Endothelial cell of umbilical vein (primary cell): ENCODE data around the gene GPR157. TPM values are rescaled to one million over a fixed set of nuclear protein-coding genes. Genes with fewer than 3 reads are reported as not detected.

Source experiments
- BruUV-seq: library from RNA; stranded (reverse); fragments of 400-500 nt; replicated peaks from 2 replicates; lab custom pipeline; 2021; lab: Mats Ljungman, UMichigan
- CTCF ChIA-PET: fragments of 300-600, 350-600 bp; sonication (Branson Sonifier 250); formaldehyde crosslinking; loops from one replicate; lab custom pipeline; 2021; ENCODE audit warnings: antibody characterized with exemption, inconsistent platforms; lab: Charles Lee
- POLR2A ChIA-PET: fragments of 300-600, 350-600 bp; sonication (Branson Sonifier 250); formaldehyde crosslinking; loops from one replicate; lab custom pipeline; 2021; ENCODE audit warnings: antibody characterized with exemption, inconsistent platforms; lab: Charles Lee
- DNase-seq: peaks from one replicate; pipeline ENCODE4 v3.0.0-alpha.2; 2011; ENCODE audit warnings: low read depth, low spot score
- FAIRE-seq: peaks from 2 replicates; lab custom pipeline; 2011; peaks lifted over from hg19 to GRCh38; lab: Jason Lieb, UNC
- H2AFZ ChIP-seq: 2 replicates; pipeline ENCODE4 v1.6.0; 2012; ENCODE audit warnings: low read depth, low read length, control low read depth, inconsistent platforms
- H3K27ac ChIP-seq: 2 replicates; pipeline ENCODE4 v1.5.1; 2011; ENCODE audit warnings: low read depth, mild to moderate bottlenecking, control low read depth, low read length, moderate library complexity; ENCODE audit not compliant: insufficient read depth
- H3K27me3 ChIP-seq, 2 experiments: 2 replicates each; pipeline versions ENCODE4 v1.6.0 to v1.6.1; 2011; ENCODE audit warnings: low read length in 2 of 2, mixed read lengths in 1 of 2; ENCODE audit not compliant: control insufficient read depth in 2 of 2, insufficient read depth in 2 of 2
- H3K36me3 ChIP-seq, 2 experiments: 2 replicates in 1 of 2; 3 replicates in 1 of 2; pipeline ENCODE4 v1.5.1; 2011; ENCODE audit warnings: low read length in 2 of 2, mild to moderate bottlenecking in 1 of 2, moderate library complexity in 1 of 2; ENCODE audit not compliant: control insufficient read depth in 2 of 2, insufficient read depth in 2 of 2; ENCODE audit errors: extremely low read depth in 1 of 2
- H3K4me1 ChIP-seq: 3 replicates; pipeline ENCODE4 v1.5.1; 2011; ENCODE audit warnings: mild to moderate bottlenecking, low read length; ENCODE audit not compliant: control insufficient read depth, insufficient read depth; ENCODE audit errors: extremely low read depth
- H3K4me2 ChIP-seq: 2 replicates; pipeline ENCODE4 v1.6.1; 2011; ENCODE audit warnings: low read length, control low read depth, mixed read lengths; ENCODE audit not compliant: insufficient read depth
- H3K4me3 ChIP-seq, 3 experiments: fragments of 200-600 bp in 1 of 3; sonication (generic), shearing (Covaris generic) in 1 of 3; replicated peaks in 1 of 3; 2 replicates each; pipeline ENCODE4 v1.5.1; 2011 to 2016; ENCODE audit warnings: control low read depth in 3 of 3, low read length in 3 of 3, mild to moderate bottlenecking in 2 of 3, inconsistent platforms in 1 of 3, low read depth in 1 of 3, moderate library complexity in 1 of 3; ENCODE audit not compliant: insufficient read depth in 1 of 3
- H3K79me2 ChIP-seq: 2 replicates; pipeline ENCODE4 v1.6.0; 2012; ENCODE audit warnings: low read length, inconsistent platforms; ENCODE audit not compliant: control insufficient read depth, insufficient read depth
- H3K9ac ChIP-seq: replicated peaks from 2 replicates; pipeline ENCODE3; 2011; ENCODE audit warnings: low read length, control low read depth; ENCODE audit not compliant: insufficient read depth; ENCODE audit errors: extremely low read depth
- H3K9me1 ChIP-seq: replicated peaks from 3 replicates; pipeline ENCODE4 v1.6.0; 2011; ENCODE audit warnings: mild to moderate bottlenecking, low read length; ENCODE audit not compliant: control insufficient read depth, insufficient read depth; ENCODE audit errors: extremely low read depth
- H3K9me3 ChIP-seq: replicated peaks from 2 replicates; pipeline ENCODE4 v1.5.1; 2012; ENCODE audit warnings: low read length, inconsistent platforms; ENCODE audit not compliant: control insufficient read depth, insufficient read depth
- H4K20me1 ChIP-seq: replicated peaks from 2 replicates; pipeline ENCODE3; 2011; ENCODE audit warnings: mild to moderate bottlenecking, low read length; ENCODE audit not compliant: control insufficient read depth, insufficient read depth; ENCODE audit errors: extremely low read depth
- EZH2 ChIP-seq: IDR thresholded peaks from 2 replicates; pipeline ENCODE4 v1.6.1; 2012; ENCODE audit warnings: borderline replicate concordance, low read depth, mild to moderate bottlenecking, moderate library complexity, low read length, inconsistent platforms; ENCODE audit not compliant: severe bottlenecking
- FOS ChIP-seq: IDR thresholded peaks from 2 replicates; pipeline ENCODE4 v1.6.1; 2011; ENCODE audit warnings: mild to moderate bottlenecking, low read length, moderate library complexity, borderline replicate concordance; ENCODE audit not compliant: insufficient read depth
- GATA2 ChIP-seq: IDR thresholded peaks from 2 replicates; pipeline ENCODE4 v1.7.0; 2011; ENCODE audit warnings: low read depth, mild to moderate bottlenecking, moderate library complexity, mixed read lengths, low read length; ENCODE audit not compliant: insufficient read length, insufficient read depth
- JUN ChIP-seq: IDR thresholded peaks from 2 replicates; pipeline ENCODE4 v1.6.1; 2011; ENCODE audit warnings: borderline replicate concordance, low read depth; ENCODE audit not compliant: insufficient read length, insufficient read depth
- POLR2A ChIP-seq: IDR thresholded peaks from 2 replicates; pipeline ENCODE4 v1.6.1; 2012; ENCODE audit warnings: low read depth, mild to moderate bottlenecking, control low read depth, low read length
- dilution Hi-C: fragments of 300-500 bp; cut with MboI; formaldehyde crosslinking; loops from one replicate; pipeline ENCODE4 v1.15.0; 2019; ENCODE audit warnings: low sequenced_read_pairs; ENCODE audit not compliant: extremely low pct_ligation_motif_present
- intact Hi-C: fragments of 100-400 bp; cut with micrococcal nuclease; formaldehyde crosslinking; loops from one replicate; pipeline ENCODE4 v1.10.0; 2022
- polyA plus RNA-seq, 4 experiments: library from polyadenylated mRNA; depleted of rRNA in 3 of 4; stranded (reverse) in 3 of 4; unstranded in 1 of 4; fragments of >200 nt; gene quantifications; 2 replicates each; pipeline versions ENCODE4 v1.2.1 to v1.2.3, GENCODE V29; 2011 to 2012; ENCODE audit warnings: missing spikeins in 1 of 4
- total RNA-seq: library from RNA; stranded (reverse); gene quantifications from 2 replicates; pipeline ENCODE4 v1.2.3, GENCODE V29; 2021
- TF ChIP-seq, protein P1 (sequence below), 2 donors: IDR thresholded peaks; 1 replicate in 1 of 2; 2 replicates in 1 of 2; pipeline ENCODE4 v1.5.1; 2011; ENCODE audit warnings: low read length in 2 of 2, mild to moderate bottlenecking in 2 of 2, moderate library complexity in 2 of 2, control low read depth in 1 of 2, inconsistent platforms in 1 of 2, low read depth in 1 of 2; ENCODE audit not compliant: insufficient read depth in 1 of 2; ENCODE audit errors: extremely low read depth in 1 of 2

Gene GPR157
- total and polyA plus RNA-seq, 2 donors (not counting 3 experiments of a cell fraction or from before 2014, with no cell fraction given): 1.0 to 6.5 TPM

DNA sequence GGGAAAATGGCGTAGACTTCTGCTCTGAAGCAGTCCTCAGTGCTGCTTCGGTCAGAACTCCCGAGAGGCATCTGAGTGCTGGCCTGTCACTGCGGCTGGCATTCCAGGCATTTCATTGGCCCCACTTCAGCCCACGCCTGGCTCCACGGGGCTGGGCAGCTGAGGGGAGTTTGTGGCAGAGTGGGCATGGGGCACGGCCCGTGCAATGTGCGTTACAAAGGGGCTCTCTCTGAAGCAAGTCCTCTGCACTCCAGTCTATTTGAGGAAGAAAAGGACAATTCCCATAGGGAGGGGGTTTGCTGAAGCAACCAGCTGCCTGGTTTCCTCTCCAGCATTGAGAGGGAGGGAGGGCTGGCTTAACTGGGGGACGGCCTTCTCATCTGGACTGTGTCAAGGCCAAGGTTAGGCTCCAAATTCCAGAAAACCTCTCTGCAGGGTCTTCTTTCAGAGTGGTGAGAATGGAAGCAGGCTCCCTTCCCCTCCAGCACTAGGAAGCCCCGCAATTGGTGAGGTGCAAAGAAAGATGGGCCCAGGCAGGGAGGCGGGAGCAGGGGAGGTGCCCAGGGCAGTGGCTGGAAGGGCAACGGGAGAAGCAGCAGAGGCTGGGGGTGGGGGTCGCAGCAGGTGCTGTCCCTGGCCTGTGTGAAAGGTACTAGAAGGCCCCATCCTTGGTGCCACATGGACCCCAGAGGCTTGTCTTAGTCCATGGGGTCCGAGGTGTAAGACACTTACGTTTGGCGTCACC, 21.1 kb upstream of the GPR157 start:
- H3K27me3 ChIP-seq: no peaks in the 10 kb centered on the region
- POLR2A ChIA-PET: no interaction called here
- H3K27ac ChIP-seq: no peak overlapping the region
- BruUV-seq: no TSS peak
- no peaks in the 10 kb centered on the region for H4K20me1 ChIP-seq
- no peak overlapping the region for H3K9ac ChIP-seq
- peaks cover 5 to 23% of the 10 kb centered on the region in 2 experiments for H3K36me3 ChIP-seq
- no peaks in the 10 kb centered on the region for H3K9me3 ChIP-seq
- peaks cover 9% of the 10 kb centered on the region for H3K4me1 ChIP-seq
- H3K79me2 ChIP-seq: peaks cover 26% of the 10 kb centered on the region
- intact Hi-C loops: no loop called here
- dilution Hi-C loops: no loop called here
- H3K4me2 ChIP-seq: no peak overlapping the region
- no peaks in the 10 kb centered on the region for H3K9me1 ChIP-seq
- H2AFZ ChIP-seq: no peak overlapping the region
- DNase-seq (no peak), FAIRE-seq (no peak)
- no peak for TF ChIP-seq EZH2
- TF ChIP-seq POLR2A: no peak
- no peak for TF ChIP-seq JUN
- TF ChIP-seq, protein P1, sequence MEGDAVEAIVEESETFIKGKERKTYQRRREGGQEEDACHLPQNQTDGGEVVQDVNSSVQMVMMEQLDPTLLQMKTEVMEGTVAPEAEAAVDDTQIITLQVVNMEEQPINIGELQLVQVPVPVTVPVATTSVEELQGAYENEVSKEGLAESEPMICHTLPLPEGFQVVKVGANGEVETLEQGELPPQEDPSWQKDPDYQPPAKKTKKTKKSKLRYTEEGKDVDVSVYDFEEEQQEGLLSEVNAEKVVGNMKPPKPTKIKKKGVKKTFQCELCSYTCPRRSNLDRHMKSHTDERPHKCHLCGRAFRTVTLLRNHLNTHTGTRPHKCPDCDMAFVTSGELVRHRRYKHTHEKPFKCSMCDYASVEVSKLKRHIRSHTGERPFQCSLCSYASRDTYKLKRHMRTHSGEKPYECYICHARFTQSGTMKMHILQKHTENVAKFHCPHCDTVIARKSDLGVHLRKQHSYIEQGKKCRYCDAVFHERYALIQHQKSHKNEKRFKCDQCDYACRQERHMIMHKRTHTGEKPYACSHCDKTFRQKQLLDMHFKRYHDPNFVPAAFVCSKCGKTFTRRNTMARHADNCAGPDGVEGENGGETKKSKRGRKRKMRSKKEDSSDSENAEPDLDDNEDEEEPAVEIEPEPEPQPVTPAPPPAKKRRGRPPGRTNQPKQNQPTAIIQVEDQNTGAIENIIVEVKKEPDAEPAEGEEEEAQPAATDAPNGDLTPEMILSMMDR (IDR thresholded peaks at IDR 0.05; ENCODE audit: extremely low read depth in 1 of 2, insufficient read depth in 1 of 2, low read depth in 1 of 2, low read length in 2 of 2): no peak
- TF ChIP-seq GATA2: no peak
- TF ChIP-seq FOS: no peak
- CTCF ChIA-PET: interaction anchor here (1.5 to 1.9 kb wide), 2 partner anchors 8 to 40 kb away, joined by 4 to 9 read pairs; no protein-coding TSS in a partner anchor
- no peak overlapping the region for H3K4me3 ChIP-seq
